Vagina (tissue), 2 donors: Measurements from ENCODE around the gene ERN1. TPM values are rescaled to one million over a fixed set of nuclear protein-coding genes. Genes with fewer than 3 reads are reported as not detected.

Experiments used
- DNase-seq, 2 donors: peaks; one replicate each; pipeline ENCODE4 v3.0.0-alpha.2; 2017; ENCODE audit errors: extremely low spot score in 2 of 2
- H3K27ac ChIP-seq: fragments of 200-600 bp; sonication (generic); one replicate; pipeline ENCODE4 v1.5.1; 2019
- H3K27me3 ChIP-seq: fragments of 200-600 bp; sonication (generic); one replicate; pipeline ENCODE4 v1.5.1; 2019
- H3K36me3 ChIP-seq, 2 donors: fragments of 200-600 bp; sonication (generic); one replicate each; pipeline ENCODE4 v1.5.1; 2017 to 2019
- H3K4me1 ChIP-seq: fragments of 200-600 bp; sonication (generic); one replicate; pipeline ENCODE4 v1.5.1; 2019
- H3K4me3 ChIP-seq, 2 donors: fragments of 200-600 bp; sonication (generic); 1 replicate in 1 of 2; 2 replicates in 1 of 2; pipeline ENCODE4 v1.5.1; 2016 to 2019
- H3K9me3 ChIP-seq: fragments of 200-600 bp; sonication (generic); one replicate; pipeline ENCODE4 v1.5.1; 2019
- CTCF ChIP-seq, 3 experiments: fragments of 450-650 bp in 2 of 3; fragments of 200-600 bp in 1 of 3; sonication (generic) in 1 of 3; IDR thresholded peaks; one replicate each; pipeline ENCODE4 v1.5.1; 2017 to 2019; ENCODE audit warnings: antibody characterized with exemption in 3 of 3, mild to moderate bottlenecking in 2 of 3, moderate library complexity in 2 of 3
- POLR2A ChIP-seq, 2 donors: fragments of 450-650 bp; IDR thresholded peaks; one replicate each; pipeline ENCODE4 v1.6.1; 2017; ENCODE audit warnings: antibody characterized with exemption in 2 of 2, mild to moderate bottlenecking in 2 of 2, moderate library complexity in 2 of 2
- POLR2AphosphoS5 ChIP-seq, 2 donors: sonication (generic); formaldehyde crosslinking; IDR thresholded peaks; one replicate each; pipeline ENCODE4 v1.9.0; 2017; ENCODE audit warnings: antibody characterized with exemption in 2 of 2, mild to moderate bottlenecking in 2 of 2, low read depth in 1 of 2; ENCODE audit not compliant: insufficient read depth in 1 of 2
- intact Hi-C: fragments of 100-400 bp; cut with DNase I; formaldehyde crosslinking; loops from one replicate; pipeline ENCODE4 v1.15.1; 2023
- total RNA-seq: library from RNA; depleted of rRNA; stranded (reverse); fragments of >200 nt; gene quantifications from one replicate; pipeline ENCODE4 v1.2.3, GENCODE V29; 2016

ERN1 gene
- total RNA-seq, 1 donor from 2014 or later = 31.4 TPM

GRCh38 chr17:64037180-64037579, 92.8 kb downstream of the ERN1 start:
- no peak overlapping the region for H3K27ac ChIP-seq
- H3K4me3 ChIP-seq = no peak overlapping the region
- no peaks in the 10 kb centered on the region for H3K27me3 ChIP-seq
- H3K4me1 ChIP-seq = no peaks in the 10 kb centered on the region
- TF ChIP-seq POLR2AphosphoS5 (IDR thresholded peaks at IDR 0.05; ENCODE audit: insufficient read depth in 1 of 2, low read depth in 1 of 2) (no peak), POLR2A (IDR thresholded peaks at IDR 0.05) (no peak), CTCF (IDR thresholded peaks at IDR 0.05) (no peak)
- no peak for DNase-seq
- intact Hi-C loops = no loop called here
- H3K9me3 ChIP-seq = no peaks in the 10 kb centered on the region
- no peaks in the 10 kb centered on the region for H3K36me3 ChIP-seq

GRCh38 chr17:64036198-64036922, 93.6 kb downstream of the ERN1 start:
- no peaks in the 10 kb centered on the region for H3K9me3 ChIP-seq
- H3K27me3 ChIP-seq = no peaks in the 10 kb centered on the region
- H3K4me1 ChIP-seq = no peaks in the 10 kb centered on the region
- no peak overlapping the region for H3K27ac ChIP-seq
- no peak overlapping the region for H3K4me3 ChIP-seq
- DNase-seq = no peak
- H3K36me3 ChIP-seq = no peaks in the 10 kb centered on the region
- no peak for TF ChIP-seq CTCF (IDR thresholded peaks at IDR 0.05)
- TF ChIP-seq POLR2A (IDR thresholded peaks at IDR 0.05) = no peak
- TF ChIP-seq POLR2AphosphoS5 (IDR thresholded peaks at IDR 0.05; ENCODE audit: insufficient read depth in 1 of 2, low read depth in 1 of 2) = no peak
- intact Hi-C loops = no loop called here

GRCh38 chr17:64032081-64032480, 97.9 kb downstream of the ERN1 start:
- TF ChIP-seq POLR2AphosphoS5 (IDR thresholded peaks at IDR 0.05; ENCODE audit: insufficient read depth in 1 of 2, low read depth in 1 of 2) (no peak), CTCF (IDR thresholded peaks at IDR 0.05) (no peak), POLR2A (IDR thresholded peaks at IDR 0.05) (no peak)
- DNase-seq = no peak
- Histone ChIP-seq H3K27me3 (no peaks in the 10 kb centered on the region), H3K27ac (no peak overlapping the region), H3K4me1 (no peaks in the 10 kb centered on the region), H3K4me3 (no peak overlapping the region), H3K36me3 (no peaks in the 10 kb centered on the region), H3K9me3 (no peaks in the 10 kb centered on the region)
- intact Hi-C loops = no loop called here

- no peak for TF ChIP-seq POLR2A (IDR thresholded peaks at IDR 0.05)
- TF ChIP-seq CTCF (IDR thresholded peaks at IDR 0.05) = peak; percentile 63 to 79 (median 68)
- no peak for TF ChIP-seq POLR2AphosphoS5 (IDR thresholded peaks at IDR 0.05; ENCODE audit: insufficient read depth in 1 of 2, low read depth in 1 of 2)
- DNase-seq = no peak
- intact Hi-C loops = loop anchor here (5.0 to 10.0 kb wide), 2 partner anchors 103 to 114 kb away; partner anchors contain the start of genes CSHL1, ERN1 and GH1
Observed at GRCh38 chr17:64028874-64029464, 101.0 kb downstream of the ERN1 start.

More at GRCh38 chr17:64028874-64029464, 101.0 kb downstream of the ERN1 start:
- no peak overlapping the region for H3K4me3 ChIP-seq
- H3K36me3 ChIP-seq = no peaks in the 10 kb centered on the region
- H3K27me3 ChIP-seq = no peaks in the 10 kb centered on the region
- H3K27ac ChIP-seq = no peak overlapping the region
- H3K4me1 ChIP-seq = peaks cover 10% of the 10 kb centered on the region
- no peaks in the 10 kb centered on the region for H3K9me3 ChIP-seq
